Limb (tissue), 2 donors: ENCODE data around the gene BRDT.
"Not testable (repeated sequence)": the region's sequence is repeated elsewhere in the genome, so short reads cannot be mapped to it uniquely, and the experiment has no call there.

ENCODE experiments used
- DNase-seq, 2 donors: peaks; one replicate each; pipeline ENCODE4 v3.0.0-alpha.2; 2016; ENCODE audit errors: extremely low spot score in 2 of 2

Gene BRDT

DNA sequence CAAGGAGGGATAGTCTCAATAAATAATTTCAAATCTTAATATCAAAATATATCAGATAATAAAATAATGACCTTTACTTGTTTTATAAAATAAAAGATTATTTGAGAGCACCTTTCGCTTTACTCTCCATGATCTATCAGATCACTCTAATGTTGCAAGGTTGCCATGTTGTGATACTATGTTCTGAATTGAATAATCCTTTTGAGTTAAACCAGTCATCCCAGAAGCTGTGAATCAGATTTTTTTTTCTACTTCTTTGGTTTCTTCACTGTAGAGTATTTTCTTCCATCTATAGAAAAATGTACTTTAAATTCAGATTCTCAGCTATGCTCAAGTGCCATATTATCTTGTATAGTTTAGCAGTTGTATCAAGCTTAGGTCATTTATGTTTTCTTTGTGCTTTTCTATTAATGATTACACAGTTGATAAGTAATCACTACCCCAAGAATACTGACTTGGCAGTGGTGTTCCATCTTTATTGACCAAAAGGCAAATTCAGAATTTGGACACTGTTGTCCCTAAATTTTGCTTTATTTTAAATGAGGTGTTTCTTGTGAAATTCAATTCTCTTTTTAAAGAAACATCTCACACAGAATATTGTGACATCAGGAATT is 32.9 kb downstream of the BRDT start:
- no peak for DNase-seq

DNA sequence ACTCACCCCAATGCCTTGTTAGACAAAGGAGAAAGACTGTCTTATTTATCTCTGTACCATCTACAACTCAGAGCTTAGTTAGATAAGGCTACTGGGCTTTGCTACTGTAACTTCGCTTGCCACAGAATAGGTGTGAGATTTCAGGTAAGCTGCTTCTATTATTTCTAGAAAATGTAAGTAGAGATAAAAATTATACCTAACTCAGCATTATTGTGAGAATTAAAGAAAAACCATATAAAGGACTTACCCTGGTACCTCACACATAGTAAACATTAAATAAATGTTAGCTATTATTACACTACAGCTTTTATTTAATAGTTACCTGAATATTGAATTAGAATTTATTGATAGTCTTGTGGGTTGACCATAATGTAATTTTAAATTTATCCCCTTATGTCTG is 44.1 kb downstream of the BRDT start:
- DNase-seq: no peak

- DNase-seq: peak in 1 of 2 donors; percentile 15
Observed at GRCh38 chr1:91997607-91998195, 48.5 kb downstream of the BRDT start.

GRCh38 chr1:92004129-92004528 is 54.9 kb downstream of the BRDT start:
- no peak for DNase-seq

GRCh38 chr1:92013923-92014322 is 64.7 kb downstream of the BRDT start:
- no peak for DNase-seq

DNA sequence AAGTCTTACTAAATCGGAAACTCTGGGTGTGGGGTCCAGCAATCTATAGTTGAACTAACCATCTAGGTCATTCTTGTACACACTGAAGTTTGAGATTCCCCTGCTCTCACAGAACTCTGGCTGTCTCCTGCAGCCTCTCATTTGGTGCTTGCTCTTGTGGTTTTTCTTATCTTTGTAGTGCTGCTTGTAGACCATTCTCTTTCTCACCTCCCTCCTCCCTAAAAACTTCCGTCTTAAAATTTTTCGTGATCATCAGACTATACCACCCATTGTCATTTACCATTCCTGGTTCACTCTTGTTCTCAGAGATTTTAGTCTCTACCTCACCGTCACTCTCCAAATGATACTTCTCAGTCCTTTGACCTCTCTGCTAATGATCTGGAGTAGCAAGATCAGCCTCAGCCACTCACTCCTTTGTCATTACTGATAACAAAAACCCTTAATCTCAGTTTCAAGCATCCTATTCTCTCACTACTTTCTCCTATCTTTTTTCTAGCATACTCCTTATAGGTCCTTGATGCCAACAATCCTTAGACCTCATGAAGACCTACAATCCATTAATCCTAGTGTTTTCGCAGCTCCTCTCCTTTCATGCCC is 67.6 kb downstream of the BRDT start:
- DNase-seq: no peak

DNA sequence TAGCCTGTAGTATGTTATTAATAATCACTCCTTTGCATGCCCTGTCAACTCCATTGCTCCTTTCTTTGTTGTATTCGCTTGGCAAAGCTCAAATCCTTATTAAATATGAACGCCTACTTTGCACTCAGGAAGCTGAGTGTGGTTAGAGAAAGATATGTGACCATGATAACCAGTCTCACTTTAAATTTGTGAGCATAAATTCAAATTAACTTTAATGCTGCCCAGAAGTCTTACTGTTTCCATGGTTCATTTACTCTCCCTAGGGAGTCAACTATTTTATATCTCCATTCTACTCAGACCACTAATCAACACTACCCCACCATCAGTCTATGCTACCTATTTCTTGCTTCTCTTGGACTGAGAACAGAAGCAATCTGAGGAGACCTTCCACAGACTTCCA is 68.5 kb downstream of the BRDT start:
- DNase-seq: no peak

DNA sequence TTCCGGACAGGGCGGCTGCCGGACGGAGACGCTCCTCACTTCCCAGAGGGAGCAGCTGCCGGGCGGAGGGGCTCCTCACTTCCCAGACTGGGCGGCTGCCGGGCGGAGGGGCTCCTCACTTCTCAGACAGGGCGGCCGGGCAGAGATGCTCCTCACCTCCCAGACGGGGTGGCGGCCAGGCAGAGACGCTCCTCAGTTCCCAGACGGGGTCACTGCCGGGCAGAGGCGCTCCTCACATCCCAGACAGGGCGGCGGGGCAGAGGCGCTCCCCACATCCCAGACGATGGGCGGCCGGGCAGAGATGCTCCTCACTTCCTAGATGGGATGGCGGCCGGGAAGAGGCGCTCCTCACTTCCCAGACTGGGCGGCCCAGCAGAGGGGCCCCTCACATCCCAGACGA is 76.8 kb downstream of the BRDT start:
- DNase-seq: not testable (repeated sequence)

DNA sequence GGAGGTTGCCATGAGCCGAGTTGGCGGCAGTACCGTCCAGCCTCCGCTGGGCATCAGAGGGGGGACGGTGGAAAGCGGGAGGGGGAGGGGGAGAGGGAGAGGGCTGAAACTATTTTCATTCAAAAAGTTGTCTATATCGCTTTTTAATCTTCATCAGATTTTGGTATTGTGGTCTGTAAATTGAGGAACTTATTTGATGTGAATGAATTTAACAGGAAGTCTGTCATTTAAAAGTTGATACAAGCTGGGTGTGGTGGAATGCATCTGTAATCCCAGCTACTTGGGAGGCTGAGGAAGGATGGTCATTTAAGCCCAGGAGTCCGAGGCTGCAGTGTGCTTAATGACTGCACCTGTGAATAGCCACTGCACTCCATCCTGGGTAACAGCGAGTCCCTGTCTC is 77.6 kb downstream of the BRDT start:
- no peak for DNase-seq

DNA sequence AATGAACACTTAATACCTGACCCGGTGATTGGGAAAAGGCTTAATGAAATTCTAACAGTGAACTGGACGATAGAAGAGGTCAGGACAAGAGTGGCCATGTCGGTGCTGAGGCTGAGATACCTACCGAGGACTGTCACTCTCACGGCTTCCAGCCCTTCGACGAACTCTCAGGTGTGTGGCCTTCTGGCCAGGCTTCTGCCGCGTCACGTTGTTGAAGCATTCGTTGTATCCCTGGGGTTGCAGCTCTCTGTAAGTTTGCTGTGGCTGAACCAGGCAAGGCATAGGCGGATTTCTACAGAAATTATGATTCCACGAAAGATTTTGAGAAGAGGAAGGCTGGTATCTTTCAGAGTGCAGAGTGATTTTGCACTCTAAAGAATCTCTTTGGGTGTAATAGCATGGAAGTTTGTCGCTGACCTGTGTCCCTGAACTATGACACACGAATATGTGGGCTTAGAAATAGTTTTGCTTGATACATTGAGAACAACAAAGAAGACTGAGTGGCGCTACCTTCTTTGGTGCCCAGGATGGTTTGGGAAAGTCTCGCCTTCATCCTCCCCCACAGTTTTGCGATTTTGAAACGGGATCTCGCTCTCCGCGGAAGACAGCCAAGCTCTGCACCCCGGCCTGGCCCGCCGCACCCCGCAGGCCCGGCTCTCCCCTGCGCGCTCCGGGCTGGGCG is 80.2 kb downstream of the BRDT start:
- DNase-seq: no peak

GRCh38 chr1:92030656-92031107 is 81.5 kb downstream of the BRDT start:
- DNase-seq: no peak

GRCh38 chr1:92031281-92032110 is 82.3 kb downstream of the BRDT start:
- DNase-seq: no peak

- DNase-seq: no peak
Observed at GRCh38 chr1:92037400-92037799, 88.2 kb downstream of the BRDT start.

DNA sequence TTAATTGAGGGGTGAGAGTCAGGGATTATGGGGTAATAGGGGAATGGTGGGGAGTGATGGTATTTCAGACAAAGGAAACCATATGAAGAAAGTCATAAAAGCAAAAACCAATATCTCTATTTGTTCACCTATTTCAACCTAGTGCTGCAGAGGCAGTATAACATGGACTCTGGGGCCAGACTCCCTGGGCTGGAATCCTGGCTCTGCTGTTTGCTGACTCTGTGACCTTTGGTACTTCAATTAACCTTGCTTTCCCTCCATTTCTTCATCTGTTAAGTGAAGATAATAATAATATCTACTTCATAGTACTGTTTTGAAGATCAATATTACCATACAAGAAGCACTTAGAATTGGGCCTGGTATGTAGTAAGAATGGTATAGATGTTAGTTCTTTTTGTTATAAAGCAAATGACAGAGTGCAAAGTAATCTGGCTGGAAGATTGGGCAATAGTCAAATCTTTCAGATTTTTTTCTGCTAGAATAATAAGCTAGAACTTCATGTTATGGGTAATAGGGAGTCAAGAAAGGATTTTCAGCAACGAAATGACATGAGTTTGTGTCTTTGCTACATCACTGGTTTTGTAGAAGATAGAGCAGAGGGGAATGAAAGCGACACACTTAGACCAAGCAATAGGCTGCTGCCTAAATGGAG is 89.6 kb downstream of the BRDT start:
- no peak for DNase-seq

GRCh38 chr1:92040971-92041370 is 91.8 kb downstream of the BRDT start:
- DNase-seq: no peak

DNA sequence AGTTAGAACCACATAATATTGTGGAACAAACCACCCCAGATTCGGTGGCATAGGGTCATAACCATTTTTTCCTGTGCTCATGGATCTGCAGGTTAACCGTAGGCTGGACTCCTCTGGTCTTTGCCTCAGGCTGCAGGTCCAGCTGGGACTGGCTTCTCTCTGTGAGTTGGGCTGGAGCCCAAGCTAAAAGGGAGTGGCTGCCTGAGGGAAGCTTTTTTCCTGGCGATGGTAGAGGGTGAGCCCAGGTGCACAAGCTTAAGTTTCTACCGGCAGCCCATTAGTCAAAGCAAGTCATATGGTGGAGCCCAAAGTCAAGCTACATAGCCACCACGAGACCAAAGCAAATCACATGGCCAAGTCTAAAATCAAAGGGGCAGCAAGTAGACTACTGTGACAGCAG is 94.4 kb downstream of the BRDT start:
- DNase-seq: no peak

DNA sequence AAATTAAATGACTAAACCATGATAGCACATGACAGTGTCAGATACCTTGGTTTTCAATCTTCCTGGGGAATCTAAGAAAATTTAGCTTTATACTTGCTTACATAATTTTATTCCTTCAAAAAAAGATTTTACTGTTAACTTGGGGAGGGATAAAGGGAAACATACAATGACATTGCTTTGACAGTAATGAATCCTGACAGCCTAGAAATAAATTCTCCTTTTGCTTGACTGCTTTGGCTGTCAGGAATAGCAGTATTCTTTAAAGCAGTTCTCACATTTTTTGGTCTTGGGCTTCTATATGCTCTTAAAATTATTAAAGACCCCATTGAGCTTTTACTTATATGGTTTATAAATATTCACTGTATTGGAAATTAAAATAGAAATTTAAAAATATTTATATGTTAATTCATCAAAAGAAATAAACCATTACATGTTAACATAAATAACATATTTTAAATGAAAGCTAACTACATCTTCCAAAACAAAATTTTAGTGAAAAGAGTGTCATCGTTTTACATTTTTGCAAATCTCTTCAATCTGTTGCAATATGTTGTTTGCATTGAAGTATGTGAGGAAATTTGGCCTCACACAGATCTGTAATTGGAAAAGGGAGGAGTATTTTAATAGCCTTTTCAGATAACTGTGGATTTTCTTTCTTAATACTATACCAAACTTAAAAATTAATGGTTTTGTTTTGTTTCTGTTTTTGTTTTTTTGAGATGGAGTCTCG is 96.7 kb downstream of the BRDT start:
- no peak for DNase-seq

DNA sequence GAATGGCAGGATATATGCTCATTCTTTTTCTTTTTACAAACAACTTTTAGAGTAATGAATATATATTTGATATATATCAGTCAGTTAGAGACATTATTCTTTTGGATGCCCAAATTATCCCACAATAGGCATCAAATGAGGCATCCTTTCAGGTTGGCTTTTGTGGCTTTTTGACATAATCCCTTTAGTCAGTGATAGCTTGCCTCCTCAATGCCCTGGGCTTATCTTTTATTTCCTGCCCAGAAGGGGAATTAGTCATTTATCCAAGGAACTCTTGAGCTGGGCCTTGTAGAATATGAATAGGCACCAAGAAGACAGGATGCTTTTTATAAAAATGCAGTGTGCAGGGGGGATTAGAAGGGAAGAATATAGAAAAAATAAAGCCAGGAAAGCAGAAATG is 102.7 kb downstream of the BRDT start:
- DNase-seq: no peak
